Activated CD4-positive, alpha-beta T cell treated with anti-CD3 and anti-CD28 coated beads for 24 hours (primary cell): ENCODE results near the gene NEU1.
"Not testable (repeated sequence)": the region's sequence is repeated elsewhere in the genome, so short reads cannot be mapped to it uniquely, and the experiment has no call there.

Source experiments
- DNase-seq, 2 donors: peaks; one replicate each; pipeline ENCODE4 v3.0.0-alpha.2; 2020; ENCODE audit warnings: low read depth in 2 of 2

Gene NEU1

GRCh38 chr6:31874084-31874670, 11.6 kb upstream of the NEU1 start:
- no peak for DNase-seq

DNA sequence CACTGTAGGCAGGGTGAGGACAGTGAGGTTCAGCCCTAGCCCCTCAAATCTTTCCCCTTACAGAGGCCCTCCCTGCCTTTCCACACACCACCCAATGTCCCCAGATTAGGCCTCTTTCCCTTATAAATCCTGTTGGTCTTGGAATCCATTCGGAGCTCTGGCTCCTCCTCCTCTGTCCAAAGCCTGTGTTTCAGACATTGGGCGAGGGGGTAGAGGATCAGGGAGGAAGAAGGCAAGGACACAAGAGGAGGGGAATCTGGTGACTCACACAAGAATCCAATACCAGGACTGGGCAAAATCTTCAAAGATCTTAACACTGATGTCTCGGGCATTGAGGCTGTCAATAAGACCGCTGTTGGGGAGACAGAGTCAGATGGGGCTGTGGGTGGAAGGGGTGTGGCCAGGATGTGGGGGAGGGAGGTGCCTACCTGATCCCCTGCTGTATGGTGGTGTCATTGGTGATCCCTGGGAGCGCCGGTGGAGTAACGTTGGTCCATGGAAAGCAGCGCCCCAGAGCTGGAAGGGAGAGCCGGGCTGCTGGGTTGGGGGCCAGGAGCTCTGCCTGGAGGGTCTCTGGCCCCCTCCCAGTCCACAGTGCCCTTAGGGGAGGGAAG, 8.5 kb upstream of the NEU1 start:
- no peak for DNase-seq

DNA sequence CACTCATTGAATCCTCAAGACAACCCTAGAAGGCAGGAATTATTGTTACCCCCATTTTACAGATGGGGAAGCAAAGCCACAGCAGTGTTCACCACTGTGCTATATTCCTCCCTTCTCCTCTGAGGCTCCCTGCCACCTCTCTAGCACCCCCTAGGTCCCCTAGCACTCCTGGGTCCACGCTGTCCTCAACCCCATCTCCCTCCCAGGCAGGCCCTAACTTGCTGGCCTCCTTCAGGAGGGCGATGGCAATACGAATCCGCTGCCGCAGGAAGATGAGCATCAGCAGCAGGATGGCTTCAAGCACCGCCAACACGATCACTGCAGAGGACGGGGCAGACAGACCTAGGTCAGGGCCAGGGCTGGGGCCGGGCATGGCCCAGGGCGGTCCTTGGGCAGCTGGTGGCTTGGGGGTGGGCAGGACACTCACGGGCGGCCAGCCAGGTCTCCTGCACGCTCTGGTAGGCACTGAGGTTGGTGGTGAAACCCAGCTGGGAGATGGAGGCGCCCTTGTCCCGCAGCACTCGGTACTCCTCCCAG, 7.8 kb upstream of the NEU1 start:
- no peak for DNase-seq

DNA sequence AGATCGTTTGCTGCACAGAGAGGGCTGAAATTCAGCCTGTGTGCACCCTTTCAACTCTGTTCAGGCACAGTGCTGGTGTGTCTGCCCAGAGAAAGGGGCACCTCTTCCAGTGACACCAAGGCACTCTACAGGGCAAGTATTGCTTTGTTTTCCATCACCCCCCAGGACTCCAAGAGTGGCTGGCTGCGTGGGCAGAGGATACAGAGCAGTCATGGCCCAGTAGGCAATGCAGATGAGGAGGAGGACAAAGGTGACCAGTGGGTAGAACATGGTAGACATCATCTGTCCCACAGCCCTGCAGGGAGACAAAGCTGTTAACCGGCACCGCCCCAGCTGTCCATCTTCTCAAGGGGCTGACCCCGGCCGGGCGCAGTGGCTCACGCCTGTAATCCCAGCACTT, 6.7 kb upstream of the NEU1 start:
- DNase-seq, result no peak

- DNase-seq, result not testable (repeated sequence)
Measured at GRCh38 chr6:31868658-31868971, 6.0 kb upstream of the NEU1 start.

- no peak for DNase-seq
Measured at GRCh38 chr6:31865205-31866118, 2.8 kb upstream of the NEU1 start.

- DNase-seq, result no peak
Measured at GRCh38 chr6:31864818-31865204, 2.2 kb upstream of the NEU1 start.

GRCh38 chr6:31864123-31864562, 1.5 kb upstream of the NEU1 start:
- not testable (repeated sequence) for DNase-seq

- DNase-seq, result no peak
Measured at GRCh38 chr6:31861919-31862343, 690 bp downstream of the NEU1 start.

DNA sequence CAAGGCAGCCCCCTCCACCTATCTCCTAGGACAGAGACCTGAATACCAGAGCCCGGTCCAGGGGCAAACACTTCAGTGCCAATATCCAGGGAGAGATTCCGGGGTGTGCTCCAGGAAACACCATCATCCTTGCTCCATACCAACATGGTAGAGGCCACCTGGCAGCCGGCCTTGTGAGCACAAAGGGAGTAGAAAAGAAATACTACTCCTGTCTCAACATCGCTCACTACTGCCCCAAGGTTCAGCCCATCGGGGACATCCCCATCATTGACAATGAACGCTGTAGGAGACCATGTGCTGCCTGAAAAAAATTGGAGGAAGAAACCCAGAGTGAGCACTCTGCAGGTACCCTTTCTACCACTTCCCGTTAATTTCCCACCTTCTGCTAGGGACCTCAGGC, 1.5 kb downstream of the NEU1 start:
- no peak for DNase-seq

GRCh38 chr6:31860349-31860748, 2.3 kb downstream of the NEU1 start:
- DNase-seq, result no peak

DNA sequence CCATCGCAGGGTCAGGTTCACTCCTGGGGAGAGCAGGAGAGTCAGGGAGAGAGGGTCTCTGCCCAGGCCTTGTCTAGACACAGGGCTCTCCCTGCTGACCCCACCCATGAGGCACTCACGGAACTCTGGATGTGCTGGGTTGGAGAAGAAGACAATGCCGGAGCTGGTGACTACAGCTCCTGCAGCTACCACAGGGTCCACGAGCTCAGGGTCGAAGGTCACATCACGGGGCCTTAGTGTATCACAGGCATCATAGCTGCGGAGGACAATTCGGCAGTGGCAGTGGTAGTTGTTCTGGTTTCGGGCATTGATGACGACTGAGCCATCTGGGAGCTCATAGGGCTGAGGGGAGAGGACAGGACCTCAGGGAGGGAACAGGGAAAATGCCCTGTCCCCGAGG, 2.7 kb downstream of the NEU1 start:
- DNase-seq, result no peak

DNA sequence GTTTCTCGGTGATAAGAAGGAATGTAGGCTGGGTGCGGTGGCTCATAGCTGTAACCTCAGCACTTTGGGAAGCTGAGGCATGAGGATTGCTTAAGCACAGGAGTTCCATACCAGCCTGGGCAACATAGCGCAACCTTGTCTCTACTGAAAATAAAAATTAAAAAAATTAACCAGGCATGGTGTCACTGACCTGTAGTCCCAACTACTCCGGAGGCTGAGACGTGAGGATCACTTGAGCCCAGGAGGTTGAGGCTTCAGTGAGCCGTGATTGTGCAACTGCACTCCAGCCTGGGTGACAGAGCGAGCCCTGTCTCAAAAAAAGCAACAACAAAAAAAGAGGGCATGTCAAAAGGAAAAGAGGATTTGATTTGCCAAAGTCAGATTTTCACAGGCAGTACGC, 3.9 kb downstream of the NEU1 start:
- no peak for DNase-seq

- not testable (repeated sequence) for DNase-seq
Measured at GRCh38 chr6:31857774-31858173, 4.8 kb downstream of the NEU1 start.

- DNase-seq, result not testable (repeated sequence)
Measured at GRCh38 chr6:31851980-31852718, 10.5 kb downstream of the NEU1 start.

DNA sequence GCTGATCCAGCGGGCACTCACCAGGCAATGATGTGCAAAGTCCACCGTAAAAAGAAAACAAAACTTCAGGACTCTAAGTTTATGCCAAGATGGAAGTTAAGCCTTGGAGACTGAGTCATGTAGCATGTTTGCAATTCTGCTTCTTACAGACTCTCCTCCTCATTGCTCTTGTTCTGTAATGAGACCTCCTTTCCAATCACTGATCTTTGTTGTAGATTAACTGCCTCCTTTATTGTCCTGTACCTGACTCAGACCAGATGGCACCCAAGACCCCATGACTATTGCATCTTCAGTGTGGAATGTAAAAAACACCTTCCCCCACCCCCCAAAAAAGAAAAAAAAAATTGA, 11.2 kb downstream of the NEU1 start:
- DNase-seq, result no peak

GRCh38 chr6:31850765-31851484, 11.7 kb downstream of the NEU1 start:
- DNase-seq, result no peak

GRCh38 chr6:31847276-31847978, 15.2 kb downstream of the NEU1 start:
- DNase-seq, result no peak

GRCh38 chr6:31844507-31844906, 18.1 kb downstream of the NEU1 start:
- no peak for DNase-seq

DNA sequence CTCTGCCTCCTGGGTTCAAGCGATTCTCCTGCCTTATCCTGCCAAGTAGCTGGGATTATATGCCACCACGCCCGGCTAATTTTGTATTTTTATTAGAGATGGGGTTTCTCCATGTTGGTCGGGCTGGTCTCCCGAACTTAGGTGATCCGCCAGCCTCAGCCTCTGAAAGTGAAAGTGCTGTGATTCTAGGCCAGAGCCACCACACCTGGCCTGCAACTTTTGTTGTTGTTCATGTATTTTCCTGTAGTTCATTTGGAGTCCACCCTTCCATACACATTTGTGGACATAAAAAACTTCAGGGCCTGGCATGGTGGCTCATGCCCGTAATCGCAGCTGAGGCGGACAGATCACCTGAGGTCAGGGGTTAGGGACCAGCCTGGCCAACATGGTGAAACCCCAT, 20.6 kb downstream of the NEU1 start:
- DNase-seq, result no peak

GRCh38 chr6:31839779-31840126, 22.9 kb downstream of the NEU1 start:
- DNase-seq, result not testable (repeated sequence)
